ENCODE data around the gene ALG14.

- no peak for TF ChIP-seq CTCF (IDR thresholded peaks at IDR 0.05)
- no peak for TF ChIP-seq EP300 (IDR thresholded peaks at IDR 0.05)
These were observed 121.1 kb downstream of the ALG14 start for GRCh38 chr1:94951509-94952208.
